Omental fat pad (tissue), 4 donors: ENCODE results near the gene INPP5J. TPM values are rescaled to one million over a fixed set of nuclear protein-coding genes. Genes with fewer than 3 reads are reported as not detected.

Experiments used
- ATAC-seq: fragments of 150-250 bp; one replicate; pipeline ENCODE4 v1.9.1; 2016; ENCODE audit warnings: mild to moderate bottlenecking, moderate library complexity; ENCODE audit not compliant: low FRiP score
- DNase-seq: peaks from one replicate; pipeline ENCODE4 v3.0.0-alpha.2; 2019; ENCODE audit warnings: low spot score
- CTCF ChIP-seq, 3 donors: fragments of 450-650 bp; IDR thresholded peaks; one replicate each; pipeline ENCODE4 v1.5.1; 2016 to 2017; ENCODE audit warnings: antibody characterized with exemption in 3 of 3, mild to moderate bottlenecking in 3 of 3, moderate library complexity in 2 of 3
- total RNA-seq, 4 donors: library from RNA; depleted of rRNA; stranded (reverse); fragments of >200 nt; gene quantifications; one replicate each; pipeline ENCODE4 v1.1.0, GENCODE V29; 2016

INPP5J gene
- total RNA-seq, 4 donors from 2014 or later, result 0.24 to 0.84 (median 0.42) TPM

GRCh38 chr22:31099386-31099785 lies 23.4 kb upstream of the INPP5J start:
- ATAC-seq (no peak), DNase-seq (no peak)
- TF ChIP-seq CTCF (IDR thresholded peaks at IDR 0.05), result no peak

- ATAC-seq (no peak), DNase-seq (no peak)
- no peak for TF ChIP-seq CTCF (IDR thresholded peaks at IDR 0.05)
Measured at GRCh38 chr22:31099841-31100761, 22.7 kb upstream of the INPP5J start.

- DNase-seq (no peak), ATAC-seq (no peak)
- TF ChIP-seq CTCF (IDR thresholded peaks at IDR 0.05), result no peak
Measured at GRCh38 chr22:31100762-31101525, 21.8 kb upstream of the INPP5J start.

GRCh38 chr22:31102441-31103081 lies 20.2 kb upstream of the INPP5J start:
- ATAC-seq (peak; percentile 69), DNase-seq (peak; percentile 67)
- no peak for TF ChIP-seq CTCF (IDR thresholded peaks at IDR 0.05)

GRCh38 chr22:31103111-31103510 lies 19.7 kb upstream of the INPP5J start:
- DNase-seq (no peak), ATAC-seq (no peak)
- TF ChIP-seq CTCF (IDR thresholded peaks at IDR 0.05), result no peak

GRCh38 chr22:31103899-31104694 lies 18.7 kb upstream of the INPP5J start:
- DNase-seq (no peak), ATAC-seq (no peak)
- no peak for TF ChIP-seq CTCF (IDR thresholded peaks at IDR 0.05)
